ENCODE data around the gene BPIFB2.
"Not testable (repeated sequence)": the region's sequence is repeated elsewhere in the genome, so short reads cannot be mapped to it uniquely, and the experiment has no call there.

Gene BPIFB2

GRCh38 chr20:33007376-33008335, at the start of gene BPIFB2:
BPIFB2 (plus strand) TSS chr20:33007704; CDS start chr20:33008575, 871 bp downstream.
- DNase-seq: no peak

DNA sequence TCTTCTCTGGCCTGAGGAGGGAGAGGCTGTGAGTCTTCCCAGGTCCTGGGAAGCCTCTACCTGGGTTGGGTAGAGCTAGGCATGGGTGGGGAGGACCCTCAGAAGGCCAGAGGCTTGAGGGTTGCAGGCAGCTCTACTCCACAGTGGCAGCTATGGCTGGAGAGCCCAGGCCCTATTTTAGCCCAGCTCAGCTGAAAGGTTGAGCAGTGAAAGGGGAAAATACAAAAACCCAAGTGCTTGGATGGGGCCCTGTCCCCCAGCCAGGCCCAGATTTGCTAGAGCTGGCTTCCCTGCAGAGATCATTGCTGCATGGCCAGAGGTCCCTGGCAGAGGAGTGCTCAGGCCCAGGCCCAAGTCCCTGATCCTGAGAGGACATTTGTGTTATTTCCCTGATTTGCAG, 48.9 kb upstream of the BPIFB2 start:
- DNase-seq: no peak

GRCh38 chr20:32959351-32960221, 47.9 kb upstream of the BPIFB2 start:
- DNase-seq: no peak

- no peak for DNase-seq
Observed at GRCh38 chr20:32960222-32960518, 47.3 kb upstream of the BPIFB2 start.

DNA sequence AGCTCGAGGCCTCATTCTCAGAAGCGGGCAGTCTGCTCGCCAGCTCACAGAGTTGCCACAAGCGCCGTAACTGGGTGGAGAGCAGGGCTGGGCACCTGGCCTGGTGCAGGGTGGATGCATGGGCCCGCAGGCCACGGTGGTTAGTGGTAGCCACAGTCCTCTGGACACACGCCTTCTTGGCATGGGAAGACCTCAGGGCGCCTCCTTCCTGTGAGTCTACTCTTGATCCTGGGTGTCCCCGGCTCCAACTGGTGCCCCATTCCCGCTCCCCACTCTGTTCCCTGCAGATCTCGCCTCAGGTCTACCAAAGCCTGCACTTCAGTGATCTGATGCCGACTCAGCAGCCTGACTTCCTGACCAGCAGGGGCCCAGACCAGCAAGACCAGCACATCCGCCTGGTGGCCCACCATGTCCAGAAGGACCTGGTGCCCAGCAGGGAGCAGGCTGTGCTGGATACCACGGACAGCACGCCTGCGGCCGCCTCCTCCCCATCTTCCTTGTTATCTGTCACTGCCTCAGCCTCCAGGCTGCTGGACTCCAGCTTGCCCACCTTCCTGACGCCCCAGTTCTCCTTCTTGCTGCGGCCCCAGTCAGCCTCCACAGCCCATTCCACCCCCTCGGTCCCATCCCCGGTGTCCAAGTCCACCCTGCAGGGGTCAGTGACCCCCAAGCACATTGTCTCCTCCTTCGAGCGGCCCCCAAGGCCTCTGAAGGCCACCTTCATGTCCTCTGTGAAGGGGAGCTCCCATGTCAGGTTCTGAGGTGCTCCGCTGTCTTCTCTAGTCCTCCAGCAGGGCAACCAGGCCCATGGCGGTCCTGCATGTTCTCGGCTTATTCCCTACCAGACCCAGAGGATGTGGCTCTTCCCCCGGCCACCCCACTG, 46.4 kb upstream of the BPIFB2 start:
- no peak for DNase-seq

DNA sequence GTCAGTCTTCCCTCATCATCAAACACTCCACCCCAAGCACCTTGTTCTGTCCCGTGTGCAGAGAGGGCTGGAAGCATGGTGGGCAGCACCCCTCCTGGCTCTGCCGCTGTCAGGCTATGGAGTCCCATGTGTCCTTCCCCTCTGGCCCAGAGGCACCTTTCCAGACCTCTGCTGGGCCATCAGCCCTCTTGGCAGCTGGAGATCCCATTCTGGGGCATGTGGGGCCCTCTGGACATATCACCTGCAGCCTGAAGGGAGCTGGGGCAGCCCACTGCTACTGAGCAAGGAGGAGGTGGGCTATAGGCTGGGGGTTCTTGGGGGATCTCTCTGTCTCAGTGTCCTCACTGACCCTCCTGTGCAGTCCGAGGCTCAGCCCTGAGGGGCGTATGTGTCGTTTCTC, 45.5 kb upstream of the BPIFB2 start:
- DNase-seq: no peak

GRCh38 chr20:32962646-32963045, 44.9 kb upstream of the BPIFB2 start:
- DNase-seq: not testable (repeated sequence)

DNA sequence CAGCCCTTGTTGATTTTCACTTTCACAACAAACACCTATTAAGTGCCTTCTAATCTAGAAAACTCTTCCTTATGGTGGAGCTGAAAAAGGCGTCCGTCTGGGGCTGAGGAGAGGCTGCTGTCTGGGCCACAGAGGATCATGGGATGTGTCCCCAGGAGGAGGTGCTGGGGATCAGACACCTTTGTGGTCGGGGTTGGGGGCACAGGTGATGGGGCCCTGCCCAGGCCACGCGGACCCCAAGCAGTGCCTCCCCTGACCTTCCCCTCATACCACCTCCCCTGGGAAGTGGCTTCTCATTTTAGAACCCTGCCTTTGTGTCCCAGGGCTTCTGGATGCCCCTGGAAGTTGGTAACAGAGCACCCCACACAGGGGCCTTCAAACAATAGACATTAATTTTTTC, 44.3 kb upstream of the BPIFB2 start:
- no peak for DNase-seq

DNA sequence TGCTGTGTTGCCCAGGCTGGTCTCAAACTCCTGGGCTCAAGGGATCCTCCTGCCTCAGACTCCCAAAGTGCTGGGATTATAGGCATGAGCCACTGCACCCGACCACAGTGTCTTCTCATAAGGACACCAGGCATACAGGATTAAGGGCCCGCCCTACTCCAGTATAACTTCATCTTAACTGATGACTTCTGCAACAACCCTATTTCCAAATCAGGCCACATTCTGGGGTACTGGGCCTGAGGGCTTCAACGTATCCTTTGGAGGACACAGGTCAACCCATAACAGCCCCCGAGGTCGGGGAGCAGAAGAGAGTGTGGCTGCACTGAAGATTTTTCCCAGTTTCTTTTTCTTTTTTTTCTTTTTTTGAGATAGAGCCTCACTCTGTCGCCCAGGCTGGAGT, 42.9 kb upstream of the BPIFB2 start:
- no peak for DNase-seq

DNA sequence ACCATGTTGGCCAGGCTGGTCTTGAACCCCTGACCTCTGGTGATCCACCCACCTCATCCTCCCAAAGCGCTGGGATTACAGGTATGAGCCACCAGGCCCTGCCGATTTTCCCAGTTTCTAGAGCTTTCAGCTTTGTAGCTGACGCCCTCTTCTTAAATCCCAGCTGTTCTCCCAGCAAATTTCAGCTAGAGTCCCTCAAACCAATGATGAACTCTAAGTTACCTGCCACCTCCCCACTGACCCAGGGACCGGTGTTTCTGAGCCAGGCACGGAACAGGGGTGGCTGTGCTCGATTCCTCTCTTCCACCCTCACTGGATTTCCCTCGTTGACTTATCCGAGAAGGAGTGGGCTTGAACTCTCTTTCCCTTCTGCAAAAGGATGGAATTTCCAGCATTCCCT, 42.4 kb upstream of the BPIFB2 start:
- no peak for DNase-seq

- DNase-seq: no peak
Observed at GRCh38 chr20:32965581-32966373, 41.7 kb upstream of the BPIFB2 start.

GRCh38 chr20:32966382-32966781, 41.1 kb upstream of the BPIFB2 start:
- DNase-seq: no peak

DNA sequence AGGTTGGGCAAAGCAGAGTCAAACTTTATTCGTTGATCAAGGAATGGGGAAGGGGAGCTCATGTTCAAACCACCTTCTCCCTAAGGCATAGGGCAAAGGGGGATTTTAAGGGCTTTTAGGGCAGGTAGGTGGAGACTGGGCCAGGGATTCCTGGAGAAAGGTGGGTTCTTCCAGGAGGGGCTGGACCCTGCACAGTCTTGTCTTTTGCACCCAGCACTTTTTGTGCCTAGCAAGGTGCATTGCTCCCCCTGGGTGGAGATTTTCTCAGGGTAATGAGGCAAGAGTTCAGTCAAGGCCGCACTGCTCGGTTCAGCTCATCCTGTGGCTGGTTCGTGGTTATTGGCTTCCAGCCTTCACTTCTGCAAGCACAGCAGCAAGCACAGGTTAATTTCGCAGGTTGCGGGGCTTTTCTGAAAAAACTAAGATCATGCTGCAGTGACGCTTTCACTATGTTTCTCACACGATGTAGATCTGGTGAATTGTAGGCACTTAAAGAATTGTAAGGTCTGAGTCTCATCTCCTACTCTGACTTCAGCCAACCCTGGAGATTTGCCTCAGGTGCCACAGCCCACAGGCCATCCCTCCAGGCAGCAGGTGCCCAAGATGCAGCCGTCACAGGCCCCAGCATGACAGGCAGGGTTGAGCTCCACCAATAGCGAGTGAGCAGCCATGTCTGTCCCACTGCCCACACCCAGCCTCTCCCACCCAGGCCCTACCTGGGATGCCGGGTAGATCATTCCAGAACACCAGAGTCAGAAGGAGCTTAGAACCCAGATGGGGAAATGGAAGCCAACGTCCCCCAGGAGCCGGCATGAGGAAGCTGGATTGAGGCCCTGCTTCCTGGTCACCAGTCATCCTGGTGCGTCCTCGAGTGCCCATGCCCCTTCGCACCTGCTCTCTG, 40.4 kb upstream of the BPIFB2 start:
- no peak for DNase-seq

- no peak for DNase-seq
Observed at GRCh38 chr20:32967961-32968457, 39.5 kb upstream of the BPIFB2 start.

- no peak for DNase-seq
Observed at GRCh38 chr20:32968478-32969241, 38.8 kb upstream of the BPIFB2 start.

GRCh38 chr20:32969356-32970114, 38.0 kb upstream of the BPIFB2 start:
- no peak for DNase-seq

DNA sequence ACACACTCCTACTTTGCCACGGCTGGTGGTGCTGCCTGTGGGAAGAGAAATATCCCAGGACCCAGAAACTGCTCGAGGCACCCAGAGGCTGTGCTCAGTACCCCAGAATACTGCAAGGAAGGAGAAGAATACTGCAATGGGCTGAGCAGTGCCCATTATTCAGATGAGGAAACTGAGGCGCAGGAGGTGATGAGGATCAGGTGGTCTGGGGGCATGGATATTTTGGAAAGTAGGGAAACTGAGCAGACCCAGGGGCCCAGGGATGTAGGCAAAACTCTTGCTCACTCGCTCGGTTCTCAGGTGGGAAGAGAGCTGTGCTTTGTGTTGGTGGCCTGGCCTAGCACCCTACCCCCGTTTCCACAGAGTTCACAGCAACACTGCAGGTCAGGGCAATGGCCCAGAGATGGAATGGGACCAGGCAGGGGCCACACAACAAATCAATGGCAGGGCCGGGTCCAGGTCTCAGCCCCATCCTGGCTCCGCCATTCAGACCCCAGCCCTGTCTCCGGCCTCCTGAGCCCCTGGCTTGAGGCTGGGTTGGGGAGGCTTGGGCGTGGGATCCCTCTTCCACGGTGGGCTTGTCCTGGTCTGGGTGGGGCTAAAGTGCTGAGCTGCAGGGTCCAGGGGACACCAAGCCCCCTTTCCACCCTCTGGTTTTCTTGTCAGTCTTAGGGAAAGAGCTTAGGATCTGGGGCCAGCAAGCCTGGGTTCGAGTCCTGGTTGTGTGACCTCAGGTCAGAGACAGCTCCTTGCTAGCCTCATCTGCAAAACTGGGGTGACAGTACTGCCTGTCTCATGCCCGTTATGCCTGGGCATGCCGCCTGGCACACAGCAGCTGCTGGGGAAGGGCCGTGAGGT, 37.2 kb upstream of the BPIFB2 start:
- DNase-seq: no peak

DNA sequence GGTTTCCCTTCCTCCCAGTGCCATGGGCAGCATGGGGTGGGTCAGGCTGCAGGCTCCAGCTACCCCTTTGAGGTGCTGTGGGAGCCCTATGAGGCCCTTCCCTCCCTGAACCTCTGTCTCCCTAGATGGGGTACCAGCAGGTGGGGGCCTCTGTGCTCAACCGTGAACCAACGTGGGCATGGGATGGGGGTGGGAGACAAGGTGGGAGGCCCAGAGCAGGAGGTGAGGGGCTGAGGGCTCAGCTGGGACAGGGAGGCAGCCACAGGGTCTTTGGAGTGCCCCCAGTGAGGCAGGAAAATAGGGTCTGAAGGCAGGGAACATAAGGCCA, 36.6 kb upstream of the BPIFB2 start:
- no peak for DNase-seq
